A549 (cell line): ENCODE data around the gene BHLHE23. TPM values are rescaled to one million over a fixed set of nuclear protein-coding genes. Genes with fewer than 3 reads are reported as not detected.

Experiments used
- ATAC-seq, 2 experiments: fragments of 200-7000 bp in 1 of 2; fragments of >200 bp in 1 of 2; cut with Nextera tagmentation in 1 of 2; cut with Tn5 transposase in 1 of 2; 3 replicates each; pipeline versions ENCODE4 v1.8.0 to v1.9.1; 2018 to 2020; ENCODE audit warnings: mild to moderate bottlenecking in 1 of 2, moderate library complexity in 1 of 2
- CTCF ChIA-PET: fragments of 300-600 bp; sonication (Branson Sonifier 250); formaldehyde crosslinking; extraction: SDS; loops from one replicate; lab custom pipeline; 2021; ENCODE audit warnings: antibody characterized with exemption, inconsistent platforms; lab: Yijun Ruan, JAX
- POLR2A ChIA-PET: fragments of 350-600 bp; formaldehyde crosslinking; extraction: SDS; loops from one replicate; lab custom pipeline; 2021; ENCODE audit warnings: antibody characterized with exemption, inconsistent platforms; lab: Yijun Ruan, JAX
- DNase-seq, 2 experiments: peaks; one replicate each; pipeline versions ENCODE4 v3.0.0 to v3.0.0-alpha.2; 2011 to 2016; ENCODE audit warnings: low read depth in 1 of 2, low spot score in 1 of 2
- FAIRE-seq: peaks from 2 replicates; lab custom pipeline; 2011; peaks lifted over from hg19 to GRCh38; lab: Jason Lieb, UNC
- H3K27ac ChIP-seq, 2 experiments: fragments of >200 bp; sonication (Bioruptor Twin); formaldehyde crosslinking; 3 replicates each; pipeline ENCODE4 v1.5.1; 2016 to 2017
- H3K4me1 ChIP-seq: fragments of >200 bp; sonication (Bioruptor Twin); formaldehyde crosslinking; 3 replicates; pipeline ENCODE4 v1.6.1; 2016
- H3K4me2 ChIP-seq: fragments of >200 bp; sonication (Bioruptor Twin); formaldehyde crosslinking; 3 replicates; pipeline ENCODE4 v1.6.1; 2016
- H3K4me3 ChIP-seq: fragments of >200 bp; sonication (Bioruptor Twin); formaldehyde crosslinking; 3 replicates; pipeline ENCODE4 v1.5.1; 2016
- H3K9me3 ChIP-seq: fragments of >200 bp; sonication (Bioruptor Twin); formaldehyde crosslinking; 3 replicates; pipeline ENCODE4 v1.6.1; 2016
- CBX8 ChIP-seq: fragments of 200-600 bp; sonication (generic); IDR thresholded peaks from 2 replicates; pipeline ENCODE4 v1.6.1; 2016
- CEBPB ChIP-seq, 2 experiments: fragments of >200 bp in 1 of 2; sonication (Bioruptor Twin) in 1 of 2; formaldehyde crosslinking in 1 of 2; IDR thresholded peaks; 2 replicates each; pipeline ENCODE4 v1.6.1; 2012 to 2016
- CHD4 ChIP-seq: fragments of 200-600 bp; sonication (generic); IDR thresholded peaks from 2 replicates; pipeline ENCODE4 v1.6.1; 2016; ENCODE audit warnings: antibody characterized with exemption, mild to moderate bottlenecking, borderline replicate concordance
- EHMT2 ChIP-seq: fragments of 200-600 bp; sonication (generic); IDR thresholded peaks from 2 replicates; pipeline ENCODE4 v1.6.1; 2016; ENCODE audit warnings: antibody characterized with exemption, low read depth, mild to moderate bottlenecking, moderate library complexity
- EP300 ChIP-seq, 2 experiments: fragments of >200 bp; sonication (Bioruptor Twin); formaldehyde crosslinking; IDR thresholded peaks; 2 replicates in 1 of 2; 3 replicates in 1 of 2; pipeline ENCODE4 v1.6.1; 2016 to 2017
- FOSB ChIP-seq: fragments of 250-450 bp; sonication (Bioruptor Pico); IDR thresholded peaks from 2 replicates; pipeline ENCODE4 v1.5.0; 2020; ENCODE audit warnings: mild to moderate bottlenecking, moderate library complexity
- HEYL ChIP-seq: fragments of 250-450 bp; sonication (Bioruptor Pico); IDR thresholded peaks from 2 replicates; pipeline ENCODE4 v1.8.0; 2021; ENCODE audit warnings: mild to moderate bottlenecking, moderate library complexity
- HOXA7 ChIP-seq: fragments of 250-450 bp; sonication (Bioruptor Pico); IDR thresholded peaks from 2 replicates; pipeline ENCODE4 v1.5.0; 2020; ENCODE audit warnings: mild to moderate bottlenecking, moderate library complexity
- JUN ChIP-seq, 2 experiments: fragments of >200 bp; sonication (Bioruptor Twin); formaldehyde crosslinking; IDR thresholded peaks; 2 replicates in 1 of 2; 3 replicates in 1 of 2; pipeline ENCODE4 v1.6.1; 2016 to 2017
- KDM1A ChIP-seq: fragments of 200-600 bp; sonication (generic); IDR thresholded peaks from 2 replicates; pipeline ENCODE4 v1.6.1; 2016; ENCODE audit warnings: low read depth, mild to moderate bottlenecking
- NFE2L2 ChIP-seq: fragments of 150-350 bp; conservative IDR thresholded peaks from 2 replicates; pipeline ENCODE4 v1.6.1; 2014; ENCODE audit warnings: low read length
- NPAS2 ChIP-seq: fragments of 250-450 bp; sonication (Bioruptor Pico); IDR thresholded peaks from 2 replicates; pipeline ENCODE4 v1.8.0; 2022; ENCODE audit warnings: mild to moderate bottlenecking, moderate library complexity, borderline replicate concordance
- NR3C1 ChIP-seq: fragments of >200 bp; sonication (Bioruptor Twin); formaldehyde crosslinking; IDR thresholded peaks from 3 replicates; pipeline ENCODE4 v1.6.1; 2017
- POLR2AphosphoS2 ChIP-seq: conservative IDR thresholded peaks from 2 replicates; pipeline ENCODE4 v1.6.1; 2012; ENCODE audit warnings: low read length, improper control_type of control experiment, inconsistent platforms
- RNF2 ChIP-seq: fragments of 200-600 bp; sonication (generic); IDR thresholded peaks from 2 replicates; pipeline ENCODE4 v1.6.1; 2016; ENCODE audit warnings: low read depth, mild to moderate bottlenecking, antibody characterized with exemption, moderate library complexity, borderline replicate concordance
- SMC3 ChIP-seq: fragments of >200 bp; sonication (Bioruptor Twin); formaldehyde crosslinking; IDR thresholded peaks from 3 replicates; pipeline ENCODE4 v1.6.1; 2018; ENCODE audit warnings: inconsistent platforms
- ZNF302 ChIP-seq: fragments of 250-450 bp; sonication (Bioruptor Pico); IDR thresholded peaks from 2 replicates; pipeline ENCODE4 v1.9.0; 2021; ENCODE audit warnings: inconsistent platforms, mild to moderate bottlenecking, moderate library complexity
- WGBS: methylation state at CpG from one replicate; pipeline ENCODE4 v1.1.6; 2017; ENCODE audit errors: missing lambda C conversion rate; 5-methylcytosine and 5-hydroxymethylcytosine counted together
- polyA plus RNA-seq, 4 experiments: library from polyadenylated mRNA; depleted of rRNA in 3 of 4; stranded (reverse); fragments of >200 nt; fragmentation: RNase III in 1 of 4; extraction: RNeasy Plus Mini Kit Qiagen cat#74134 plus additional on column Dnase treatment in 1 of 4; gene quantifications; 2 replicates in 3 of 4; 3 replicates in 1 of 4; pipeline ENCODE4 v1.2.3, GENCODE V29; 2011 to 2017
- TF ChIP-seq, protein P1 (sequence below): fragments of 450-650 bp; IDR thresholded peaks from 2 replicates; pipeline ENCODE4 v1.6.1; 2014; ENCODE audit warnings: antibody characterized with exemption
- TF ChIP-seq, protein P2 (sequence below): IDR thresholded peaks from 2 replicates; pipeline ENCODE4 v1.6.1; 2012
- TF ChIP-seq, protein P3 (sequence below): IDR thresholded peaks from 2 replicates; pipeline ENCODE4 v1.6.1; 2012; ENCODE audit warnings: low read depth, borderline replicate concordance
- TF ChIP-seq, protein P4 (sequence below): fragments of >200 bp; sonication (Bioruptor Twin); formaldehyde crosslinking; IDR thresholded peaks from 2 replicates; pipeline ENCODE4 v1.6.1; 2016
- TF ChIP-seq, protein P5 (sequence below): fragments of >200 bp; sonication (Bioruptor Twin); formaldehyde crosslinking; IDR thresholded peaks from 3 replicates; pipeline ENCODE4 v1.6.1; 2016

BHLHE23 gene
- polyA plus RNA-seq, 2 of the 4 experiments (the other 2 are of a cell fraction), result not detected

DNA sequence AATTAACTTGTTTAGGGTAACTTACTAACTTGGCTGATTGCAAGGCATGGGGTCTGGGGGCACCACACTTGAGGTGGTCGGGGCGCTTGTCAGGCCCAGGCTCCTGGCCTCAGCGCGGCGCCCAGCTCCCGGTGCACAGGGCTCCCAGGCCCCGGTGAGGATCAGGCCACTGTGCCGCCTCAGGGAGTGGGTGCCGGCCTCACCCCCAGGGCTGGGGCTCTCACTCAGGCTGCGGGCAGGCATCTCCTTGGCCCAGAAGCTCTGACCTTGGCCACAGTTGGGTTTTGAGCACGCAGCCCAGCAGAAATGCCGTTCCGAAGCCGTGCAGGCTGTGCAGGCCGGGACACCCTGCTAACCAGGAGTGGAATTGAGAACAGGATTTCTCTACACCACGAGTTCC lies 37.8 kb upstream of the BHLHE23 start:
- ChIA-PET CTCF (interaction anchor here (0.7 to 1.8 kb wide), 2 partner anchors 11 to 119 kb away, joined by 3 to 5 read pairs; no protein-coding TSS in a partner anchor), POLR2A (no interaction called here)
- DNase-seq (no peak), ATAC-seq (no peak), FAIRE-seq (no peak)
- no peak overlapping the region for H3K27ac ChIP-seq
- 41% methylated on average over 12 of the region's 16 CpGs for WGBS
- no peak overlapping the region for H3K4me3 ChIP-seq
- TF ChIP-seq NFE2L2 (no peak), EP300 (IDR thresholded peaks at IDR 0.05) (no peak), JUN (IDR thresholded peaks at IDR 0.05) (no peak), HEYL (CRISPR knock-in tag) (no peak), KDM1A (no peak), EHMT2 (no peak), CHD4 (no peak), NPAS2 (CRISPR knock-in tag) (no peak), POLR2AphosphoS2 (no peak), HOXA7 (CRISPR knock-in tag) (no peak), FOSB (CRISPR knock-in tag) (no peak), RNF2 (no peak), ZNF302 (CRISPR knock-in tag) (no peak)
- TF ChIP-seq, protein P1, sequence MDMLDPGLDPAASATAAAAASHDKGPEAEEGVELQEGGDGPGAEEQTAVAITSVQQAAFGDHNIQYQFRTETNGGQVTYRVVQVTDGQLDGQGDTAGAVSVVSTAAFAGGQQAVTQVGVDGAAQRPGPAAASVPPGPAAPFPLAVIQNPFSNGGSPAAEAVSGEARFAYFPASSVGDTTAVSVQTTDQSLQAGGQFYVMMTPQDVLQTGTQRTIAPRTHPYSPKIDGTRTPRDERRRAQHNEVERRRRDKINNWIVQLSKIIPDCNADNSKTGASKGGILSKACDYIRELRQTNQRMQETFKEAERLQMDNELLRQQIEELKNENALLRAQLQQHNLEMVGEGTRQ, result no peak
- TF ChIP-seq, protein P2, sequence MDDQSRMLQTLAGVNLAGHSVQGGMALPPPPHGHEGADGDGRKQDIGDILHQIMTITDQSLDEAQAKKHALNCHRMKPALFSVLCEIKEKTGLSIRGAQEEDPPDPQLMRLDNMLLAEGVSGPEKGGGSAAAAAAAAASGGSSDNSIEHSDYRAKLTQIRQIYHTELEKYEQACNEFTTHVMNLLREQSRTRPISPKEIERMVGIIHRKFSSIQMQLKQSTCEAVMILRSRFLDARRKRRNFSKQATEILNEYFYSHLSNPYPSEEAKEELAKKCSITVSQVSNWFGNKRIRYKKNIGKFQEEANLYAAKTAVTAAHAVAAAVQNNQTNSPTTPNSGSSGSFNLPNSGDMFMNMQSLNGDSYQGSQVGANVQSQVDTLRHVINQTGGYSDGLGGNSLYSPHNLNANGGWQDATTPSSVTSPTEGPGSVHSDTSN, result no peak
- TF ChIP-seq, protein P3, sequence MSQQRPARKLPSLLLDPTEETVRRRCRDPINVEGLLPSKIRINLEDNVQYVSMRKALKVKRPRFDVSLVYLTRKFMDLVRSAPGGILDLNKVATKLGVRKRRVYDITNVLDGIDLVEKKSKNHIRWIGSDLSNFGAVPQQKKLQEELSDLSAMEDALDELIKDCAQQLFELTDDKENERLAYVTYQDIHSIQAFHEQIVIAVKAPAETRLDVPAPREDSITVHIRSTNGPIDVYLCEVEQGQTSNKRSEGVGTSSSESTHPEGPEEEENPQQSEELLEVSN, result no peak
- TF ChIP-seq, protein P4, sequence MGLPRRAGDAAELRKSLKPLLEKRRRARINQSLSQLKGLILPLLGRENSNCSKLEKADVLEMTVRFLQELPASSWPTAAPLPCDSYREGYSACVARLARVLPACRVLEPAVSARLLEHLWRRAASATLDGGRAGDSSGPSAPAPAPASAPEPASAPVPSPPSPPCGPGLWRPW, result no peak
- H3K9me3 ChIP-seq, result no peaks in the 10 kb centered on the region
- H3K4me2 ChIP-seq, result no peak overlapping the region
- no peaks in the 10 kb centered on the region for H3K4me1 ChIP-seq

DNA sequence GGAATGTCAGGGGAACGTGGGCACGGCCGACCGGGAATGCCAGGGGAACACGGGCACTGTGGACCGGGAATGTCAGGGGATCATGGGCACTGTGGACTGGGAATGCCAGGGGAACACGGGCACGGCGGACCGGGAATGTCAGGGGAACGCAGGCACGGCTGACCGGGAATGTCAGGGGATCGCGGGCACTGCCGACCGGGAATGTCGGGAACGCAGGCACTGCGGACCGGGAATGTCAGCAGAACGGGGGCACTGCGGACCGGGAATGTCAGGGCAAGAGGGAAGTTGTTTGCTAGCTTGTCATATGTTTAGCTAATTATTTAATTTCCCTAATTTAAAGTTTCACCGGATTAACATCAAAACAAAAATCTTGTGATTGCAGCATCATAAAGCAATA lies 37.4 kb upstream of the BHLHE23 start:
- Histone ChIP-seq H3K4me1 (no peaks in the 10 kb centered on the region), H3K27ac (no peak overlapping the region), H3K4me2 (no peak overlapping the region), H3K4me3 (no peak overlapping the region), H3K9me3 (no peaks in the 10 kb centered on the region)
- TF ChIP-seq, protein P4, result no peak
- TF ChIP-seq, protein P5, sequence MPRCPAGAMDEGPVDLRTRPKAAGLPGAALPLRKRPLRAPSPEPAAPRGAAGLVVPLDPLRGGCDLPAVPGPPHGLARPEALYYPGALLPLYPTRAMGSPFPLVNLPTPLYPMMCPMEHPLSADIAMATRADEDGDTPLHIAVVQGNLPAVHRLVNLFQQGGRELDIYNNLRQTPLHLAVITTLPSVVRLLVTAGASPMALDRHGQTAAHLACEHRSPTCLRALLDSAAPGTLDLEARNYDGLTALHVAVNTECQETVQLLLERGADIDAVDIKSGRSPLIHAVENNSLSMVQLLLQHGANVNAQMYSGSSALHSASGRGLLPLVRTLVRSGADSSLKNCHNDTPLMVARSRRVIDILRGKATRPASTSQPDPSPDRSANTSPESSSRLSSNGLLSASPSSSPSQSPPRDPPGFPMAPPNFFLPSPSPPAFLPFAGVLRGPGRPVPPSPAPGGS, result no peak
- TF ChIP-seq, protein P3, result no peak
- no peak for TF ChIP-seq NR3C1
- no peak for TF ChIP-seq SMC3
- no peak for TF ChIP-seq CEBPB (IDR thresholded peaks at IDR 0.05)
- TF ChIP-seq CBX8, result no peak
- ChIA-PET CTCF (interaction anchor here (1.8 kb wide), 1 partner anchor 12 kb away, joined by 5 read pairs; no protein-coding TSS in a partner anchor), POLR2A (no interaction called here)
- ATAC-seq (no peak), FAIRE-seq (no peak), DNase-seq (no peak)
- 49% methylated on average over 23 of the region's 25 CpGs for WGBS
